Right lobe of liver (tissue), 4 donors: ENCODE measurements around the gene LRTM2.

Source experiments
- CTCF ChIP-seq, 4 donors: fragments of 200-600 bp in 3 of 4; fragments of 450-650 bp in 1 of 4; IDR thresholded peaks; one replicate each; pipeline versions ENCODE4 v1.5.1 to v1.8.0; 2016 to 2022; ENCODE audit warnings: antibody characterized with exemption in 4 of 4, mild to moderate bottlenecking in 2 of 4
- POLR2A ChIP-seq: fragments of 450-650 bp; IDR thresholded peaks from one replicate; pipeline ENCODE4 v1.6.1; 2017; ENCODE audit warnings: antibody characterized with exemption, mild to moderate bottlenecking
- donor health status: DM: no; HTN: no; CAD: no.
- donor health status: DM: no; HTN: no; CAD: no.
- donor health status: DM: no; HTN: yes; CAD: no.

GRCh38 chr12:1797991-1798640 lies 22.2 kb upstream of the LRTM2 start:
- TF ChIP-seq POLR2A (no peak), CTCF (IDR thresholded peaks at IDR 0.05) (no peak)
